Ishikawa (cell line): ENCODE measurements around the gene C12orf57.

Experiments used
- CEBPB ChIP-seq: IDR thresholded peaks from 2 replicates; pipeline ENCODE4 v1.6.1; 2012
- CREB1 ChIP-seq: IDR thresholded peaks from 2 replicates; pipeline ENCODE4 v1.6.1; 2012; ENCODE audit warnings: low read depth
- EP300 ChIP-seq: IDR thresholded peaks from 2 replicates; pipeline ENCODE4 v1.6.1; 2012; ENCODE audit warnings: borderline replicate concordance
- FOXM1 ChIP-seq: IDR thresholded peaks from 2 replicates; pipeline ENCODE4 v1.6.1; 2012; ENCODE audit warnings: low read depth, borderline replicate concordance
- NFIC ChIP-seq: IDR thresholded peaks from 2 replicates; pipeline ENCODE4 v1.6.1; 2012
- TAF1 ChIP-seq: IDR thresholded peaks from 2 replicates; pipeline ENCODE4 v1.6.1; 2012; ENCODE audit warnings: low read depth, mild to moderate bottlenecking
- TCF12 ChIP-seq: IDR thresholded peaks from 2 replicates; pipeline ENCODE4 v1.6.1; 2012; ENCODE audit warnings: low read depth
- TEAD4 ChIP-seq: IDR thresholded peaks from 2 replicates; pipeline ENCODE4 v1.6.1; 2012
- TF ChIP-seq, protein P1 (sequence below): IDR thresholded peaks from 2 replicates; pipeline ENCODE4 v1.6.1; 2012
- TF ChIP-seq, protein P2 (sequence below): IDR thresholded peaks from 2 replicates; pipeline ENCODE4 v1.6.1; 2012
- TF ChIP-seq, protein P3 (sequence below): IDR thresholded peaks from 2 replicates; pipeline ENCODE4 v1.6.1; 2012; ENCODE audit warnings: low read depth, mild to moderate bottlenecking

DNA sequence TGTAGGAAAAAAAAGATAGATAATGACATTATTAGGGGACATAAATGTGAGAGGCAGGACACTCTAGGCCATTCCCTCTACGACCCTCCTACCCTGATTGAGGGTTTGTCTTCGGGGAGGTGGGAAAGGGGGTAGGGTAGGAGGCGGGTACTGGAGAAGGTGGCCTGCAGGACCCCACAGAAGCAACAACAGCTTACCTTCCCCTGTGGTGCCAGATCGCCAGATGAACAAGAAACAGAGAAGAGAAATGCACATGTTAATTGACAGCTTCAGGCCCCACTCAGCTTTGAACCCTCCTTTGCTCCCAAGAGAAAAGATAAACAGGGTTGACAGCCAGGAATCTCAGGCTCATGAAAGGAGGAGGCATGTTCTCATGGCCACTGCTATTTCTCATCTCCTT is 21.9 kb downstream of the C12orf57 start:
- TF ChIP-seq, protein P1, sequence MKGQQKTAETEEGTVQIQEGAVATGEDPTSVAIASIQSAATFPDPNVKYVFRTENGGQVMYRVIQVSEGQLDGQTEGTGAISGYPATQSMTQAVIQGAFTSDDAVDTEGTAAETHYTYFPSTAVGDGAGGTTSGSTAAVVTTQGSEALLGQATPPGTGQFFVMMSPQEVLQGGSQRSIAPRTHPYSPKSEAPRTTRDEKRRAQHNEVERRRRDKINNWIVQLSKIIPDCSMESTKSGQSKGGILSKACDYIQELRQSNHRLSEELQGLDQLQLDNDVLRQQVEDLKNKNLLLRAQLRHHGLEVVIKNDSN, result no peak
- TF ChIP-seq, protein P2, sequence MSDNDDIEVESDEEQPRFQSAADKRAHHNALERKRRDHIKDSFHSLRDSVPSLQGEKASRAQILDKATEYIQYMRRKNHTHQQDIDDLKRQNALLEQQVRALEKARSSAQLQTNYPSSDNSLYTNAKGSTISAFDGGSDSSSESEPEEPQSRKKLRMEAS, result no peak
- TF ChIP-seq EP300, result no peak
- TF ChIP-seq TCF12, result no peak
- TF ChIP-seq, protein P3, sequence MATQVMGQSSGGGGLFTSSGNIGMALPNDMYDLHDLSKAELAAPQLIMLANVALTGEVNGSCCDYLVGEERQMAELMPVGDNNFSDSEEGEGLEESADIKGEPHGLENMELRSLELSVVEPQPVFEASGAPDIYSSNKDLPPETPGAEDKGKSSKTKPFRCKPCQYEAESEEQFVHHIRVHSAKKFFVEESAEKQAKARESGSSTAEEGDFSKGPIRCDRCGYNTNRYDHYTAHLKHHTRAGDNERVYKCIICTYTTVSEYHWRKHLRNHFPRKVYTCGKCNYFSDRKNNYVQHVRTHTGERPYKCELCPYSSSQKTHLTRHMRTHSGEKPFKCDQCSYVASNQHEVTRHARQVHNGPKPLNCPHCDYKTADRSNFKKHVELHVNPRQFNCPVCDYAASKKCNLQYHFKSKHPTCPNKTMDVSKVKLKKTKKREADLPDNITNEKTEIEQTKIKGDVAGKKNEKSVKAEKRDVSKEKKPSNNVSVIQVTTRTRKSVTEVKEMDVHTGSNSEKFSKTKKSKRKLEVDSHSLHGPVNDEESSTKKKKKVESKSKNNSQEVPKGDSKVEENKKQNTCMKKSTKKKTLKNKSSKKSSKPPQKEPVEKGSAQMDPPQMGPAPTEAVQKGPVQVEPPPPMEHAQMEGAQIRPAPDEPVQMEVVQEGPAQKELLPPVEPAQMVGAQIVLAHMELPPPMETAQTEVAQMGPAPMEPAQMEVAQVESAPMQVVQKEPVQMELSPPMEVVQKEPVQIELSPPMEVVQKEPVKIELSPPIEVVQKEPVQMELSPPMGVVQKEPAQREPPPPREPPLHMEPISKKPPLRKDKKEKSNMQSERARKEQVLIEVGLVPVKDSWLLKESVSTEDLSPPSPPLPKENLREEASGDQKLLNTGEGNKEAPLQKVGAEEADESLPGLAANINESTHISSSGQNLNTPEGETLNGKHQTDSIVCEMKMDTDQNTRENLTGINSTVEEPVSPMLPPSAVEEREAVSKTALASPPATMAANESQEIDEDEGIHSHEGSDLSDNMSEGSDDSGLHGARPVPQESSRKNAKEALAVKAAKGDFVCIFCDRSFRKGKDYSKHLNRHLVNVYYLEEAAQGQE, result no peak
- no peak for TF ChIP-seq CEBPB
- no peak for TF ChIP-seq CREB1
- TF ChIP-seq NFIC, result no peak
- no peak for TF ChIP-seq TEAD4
- TF ChIP-seq FOXM1, result no peak
- TF ChIP-seq TAF1, result no peak
